Gastrocnemius medialis (tissue), 4 donors: Measurements from ENCODE around the gene MACROH2A2.

Source experiments
- POLR2A ChIP-seq, 2 donors: fragments of 450-650 bp; IDR thresholded peaks; one replicate each; pipeline ENCODE4 v1.6.1; 2017; ENCODE audit warnings: antibody characterized with exemption in 2 of 2, mild to moderate bottlenecking in 2 of 2, moderate library complexity in 2 of 2
- TF ChIP-seq, protein P1 (sequence below), 5 experiments: fragments of 450-650 bp in 3 of 5; fragments of 200-600 bp in 2 of 5; sonication (generic) in 2 of 5; IDR thresholded peaks in 4 of 5; conservative IDR thresholded peaks in 1 of 5; 1 replicate in 4 of 5; 2 replicates in 1 of 5; pipeline ENCODE4 v1.5.1; 2016 to 2019; ENCODE audit warnings: antibody characterized with exemption in 5 of 5, mild to moderate bottlenecking in 3 of 5, moderate library complexity in 3 of 5

DNA sequence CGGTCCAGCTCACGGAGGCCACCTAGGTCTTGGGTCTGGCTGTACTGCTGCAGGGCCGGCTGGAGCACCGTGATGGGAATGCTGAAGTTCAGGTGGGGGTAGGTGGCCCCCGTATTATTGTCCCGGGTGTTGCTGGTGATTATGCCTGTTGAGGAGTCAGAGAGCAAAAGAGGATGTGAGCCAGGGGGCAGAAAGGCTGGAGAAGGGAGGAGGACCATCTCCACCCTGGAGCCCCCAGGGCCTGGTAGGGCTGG lies 87.3 kb downstream of the MACROH2A2 start:
- TF ChIP-seq, protein P1, sequence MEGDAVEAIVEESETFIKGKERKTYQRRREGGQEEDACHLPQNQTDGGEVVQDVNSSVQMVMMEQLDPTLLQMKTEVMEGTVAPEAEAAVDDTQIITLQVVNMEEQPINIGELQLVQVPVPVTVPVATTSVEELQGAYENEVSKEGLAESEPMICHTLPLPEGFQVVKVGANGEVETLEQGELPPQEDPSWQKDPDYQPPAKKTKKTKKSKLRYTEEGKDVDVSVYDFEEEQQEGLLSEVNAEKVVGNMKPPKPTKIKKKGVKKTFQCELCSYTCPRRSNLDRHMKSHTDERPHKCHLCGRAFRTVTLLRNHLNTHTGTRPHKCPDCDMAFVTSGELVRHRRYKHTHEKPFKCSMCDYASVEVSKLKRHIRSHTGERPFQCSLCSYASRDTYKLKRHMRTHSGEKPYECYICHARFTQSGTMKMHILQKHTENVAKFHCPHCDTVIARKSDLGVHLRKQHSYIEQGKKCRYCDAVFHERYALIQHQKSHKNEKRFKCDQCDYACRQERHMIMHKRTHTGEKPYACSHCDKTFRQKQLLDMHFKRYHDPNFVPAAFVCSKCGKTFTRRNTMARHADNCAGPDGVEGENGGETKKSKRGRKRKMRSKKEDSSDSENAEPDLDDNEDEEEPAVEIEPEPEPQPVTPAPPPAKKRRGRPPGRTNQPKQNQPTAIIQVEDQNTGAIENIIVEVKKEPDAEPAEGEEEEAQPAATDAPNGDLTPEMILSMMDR (IDR thresholded peaks at IDR 0.05 in 4 of 5, conservative IDR thresholded peaks at IDR 0.05 in 1 of 5): no peak
- TF ChIP-seq POLR2A (IDR thresholded peaks at IDR 0.05): no peak
